ENCODE data around the gene THSD4.

The THSD4 gene

GRCh38 chr15:71328453-71328852 lies 213.2 kb downstream of the THSD4 start:
- no peak for DNase-seq (ENCODE audit: low read depth, low spot score)

DNA sequence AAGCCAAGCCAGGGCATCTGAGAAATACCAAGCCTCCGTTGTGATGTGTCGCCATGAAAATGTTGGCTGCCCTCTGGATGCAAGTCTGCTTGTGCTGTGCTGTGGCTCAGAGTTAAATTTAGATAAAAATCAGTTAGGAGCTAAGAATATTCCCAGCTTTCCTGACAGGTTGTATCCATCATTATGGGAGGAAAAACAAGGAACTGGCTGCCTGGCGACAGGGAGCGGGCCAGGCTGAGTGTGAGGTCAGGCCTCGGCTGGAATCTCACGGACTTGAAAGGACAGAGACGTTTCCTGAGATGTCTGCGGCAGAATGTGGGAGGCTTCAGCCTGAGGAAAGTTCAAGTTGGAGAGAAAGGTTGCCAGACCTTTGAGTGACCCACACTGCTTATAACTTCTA lies 213.8 kb downstream of the THSD4 start:
- DNase-seq (ENCODE audit: low read depth, low spot score): no peak

GRCh38 chr15:71329497-71330260 lies 214.4 kb downstream of the THSD4 start:
- DNase-seq (ENCODE audit: low read depth, low spot score): no peak

GRCh38 chr15:71330638-71331162 lies 215.4 kb downstream of the THSD4 start:
- DNase-seq (ENCODE audit: low read depth, low spot score): no peak

- no peak for DNase-seq (ENCODE audit: low read depth, low spot score)
Observed at GRCh38 chr15:71331173-71331572, 215.9 kb downstream of the THSD4 start.

DNA sequence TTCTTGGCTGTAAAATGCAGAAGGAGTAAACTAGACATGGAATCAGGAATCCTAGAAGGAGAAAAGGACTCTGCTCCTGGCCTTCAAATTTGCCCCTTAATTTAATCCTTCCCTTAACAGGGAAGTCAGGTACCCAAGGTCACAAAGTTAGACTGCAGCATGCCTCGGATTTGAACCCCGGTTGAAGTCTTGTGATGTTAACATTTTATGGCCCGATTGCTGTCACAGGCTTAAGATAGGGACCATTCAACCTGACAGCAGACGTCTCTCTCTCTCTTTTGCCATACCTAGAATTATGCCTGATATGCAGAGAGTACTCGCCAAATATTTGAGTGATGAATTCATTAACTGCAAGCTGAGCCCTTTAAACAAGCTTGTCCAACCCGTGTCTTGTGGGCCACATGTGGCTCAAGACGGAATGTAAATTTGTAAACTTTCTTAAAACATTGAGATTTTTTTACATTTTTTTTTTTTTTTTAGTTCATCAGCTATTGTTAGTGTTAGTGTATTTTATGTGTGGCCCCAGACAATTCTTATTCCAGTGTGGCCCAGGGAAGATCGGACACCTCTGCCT lies 217.2 kb downstream of the THSD4 start:
- DNase-seq (ENCODE audit: low read depth, low spot score): no peak

- no peak for DNase-seq (ENCODE audit: low read depth, low spot score)
Observed at GRCh38 chr15:71333136-71333700, 217.9 kb downstream of the THSD4 start.

- DNase-seq (ENCODE audit: low read depth, low spot score): no peak
Observed at GRCh38 chr15:71333839-71334238, 218.6 kb downstream of the THSD4 start.

- DNase-seq (ENCODE audit: low read depth, low spot score): no peak
Observed at GRCh38 chr15:71334434-71334833, 219.2 kb downstream of the THSD4 start.

GRCh38 chr15:71334873-71335272 lies 219.6 kb downstream of the THSD4 start:
- DNase-seq (ENCODE audit: low read depth, low spot score): no peak

DNA sequence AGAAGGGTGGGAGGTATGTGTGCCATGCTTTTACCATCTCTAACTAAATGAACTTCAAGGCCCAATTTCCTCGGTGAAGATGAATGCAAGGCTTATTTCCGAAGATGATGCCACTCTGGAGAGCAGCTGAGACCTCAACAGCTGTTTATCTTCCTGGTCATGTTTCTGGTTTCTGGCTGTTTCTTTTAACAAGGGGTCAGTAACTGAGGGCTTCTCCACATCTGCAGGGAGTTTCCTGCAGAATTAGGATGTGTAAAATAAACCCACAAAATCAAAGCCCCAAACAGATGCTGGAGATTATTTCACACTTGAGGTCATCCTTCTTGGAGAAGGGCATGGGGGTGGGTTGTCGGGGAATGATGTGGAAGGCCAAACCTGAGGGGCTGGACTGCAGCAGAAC lies 220.3 kb downstream of the THSD4 start:
- no peak for DNase-seq (ENCODE audit: low read depth, low spot score)

DNA sequence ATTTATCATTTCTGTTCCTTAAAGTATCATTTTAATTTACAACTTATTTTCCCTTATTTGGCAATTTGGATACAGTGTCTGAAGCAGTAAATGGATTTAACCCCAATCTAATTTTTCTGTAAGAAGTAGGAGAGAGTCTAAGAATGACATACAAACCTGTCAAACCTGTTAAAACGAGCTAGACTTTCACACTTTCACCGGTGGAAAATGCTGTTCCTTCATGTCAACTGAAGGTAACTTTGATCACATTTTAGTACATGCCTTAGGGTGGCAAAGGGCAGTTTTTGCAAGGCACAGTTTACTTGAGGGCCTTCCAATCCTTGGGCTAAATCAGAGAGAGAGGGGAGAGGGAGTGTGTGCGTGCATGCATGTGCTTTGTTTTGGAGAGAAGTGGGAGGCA lies 221.4 kb downstream of the THSD4 start:
- DNase-seq (ENCODE audit: low read depth, low spot score): no peak

- DNase-seq (ENCODE audit: low read depth, low spot score): peak; percentile 71
Observed at GRCh38 chr15:71337197-71337845, 222.1 kb downstream of the THSD4 start.

- DNase-seq (ENCODE audit: low read depth, low spot score): no peak
Observed at GRCh38 chr15:71338265-71338664, 223.0 kb downstream of the THSD4 start.

DNA sequence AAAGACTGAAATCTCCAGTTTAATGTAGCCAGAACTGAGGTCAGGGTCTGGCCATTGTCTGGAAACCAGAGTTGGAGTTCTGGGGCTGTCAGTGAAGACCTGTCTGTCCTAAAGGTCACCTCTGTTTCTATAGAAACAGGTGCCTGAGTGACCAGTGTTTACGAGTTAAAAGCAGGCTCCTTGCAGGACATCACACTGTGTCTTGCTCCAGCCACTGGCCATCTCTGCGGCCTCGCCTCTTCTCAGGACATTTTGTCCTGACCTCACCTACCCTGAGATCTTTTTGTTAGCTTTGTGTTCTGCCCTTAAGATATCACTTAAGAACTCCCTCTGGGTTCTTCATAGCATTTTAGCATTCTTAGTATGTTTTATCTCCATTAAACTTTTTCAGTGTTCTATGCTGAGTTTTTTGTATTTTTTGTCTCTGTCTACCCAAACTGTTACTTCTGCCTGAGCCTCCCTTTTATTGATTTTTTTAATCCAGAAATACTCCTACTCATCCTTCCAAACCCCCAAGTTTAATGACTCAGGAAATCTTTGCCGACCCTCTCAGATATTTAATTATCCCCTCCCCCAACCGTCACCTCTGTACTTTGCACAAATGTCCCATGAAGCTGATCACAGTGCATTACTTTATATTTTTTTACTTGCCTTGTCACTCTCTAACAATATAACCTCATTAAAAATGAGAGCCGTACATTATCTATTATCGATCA lies 223.7 kb downstream of the THSD4 start:
- DNase-seq (ENCODE audit: low read depth, low spot score): no peak

GRCh38 chr15:71341811-71342550 lies 226.7 kb downstream of the THSD4 start:
- no peak for DNase-seq (ENCODE audit: low read depth, low spot score)

DNA sequence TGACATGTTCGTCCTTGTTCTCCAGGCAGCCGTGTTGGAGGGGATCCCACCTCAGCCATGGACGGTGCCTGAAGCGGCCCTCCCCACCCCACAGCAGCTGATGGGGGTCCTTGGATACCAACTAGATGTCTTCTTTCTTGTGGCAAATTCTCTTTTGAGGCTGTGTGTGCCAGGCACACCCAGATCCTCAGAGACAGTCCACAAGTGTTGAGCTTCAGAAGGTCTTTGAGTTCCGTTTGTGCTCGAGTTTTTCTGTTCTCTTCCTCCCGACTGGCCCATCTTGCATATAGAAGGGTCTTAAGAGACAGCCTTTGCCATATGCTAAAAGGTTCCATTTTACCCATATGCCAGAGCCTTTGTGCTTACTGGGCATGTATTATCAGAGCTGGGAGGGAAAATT lies 227.4 kb downstream of the THSD4 start:
- no peak for DNase-seq (ENCODE audit: low read depth, low spot score)

DNA sequence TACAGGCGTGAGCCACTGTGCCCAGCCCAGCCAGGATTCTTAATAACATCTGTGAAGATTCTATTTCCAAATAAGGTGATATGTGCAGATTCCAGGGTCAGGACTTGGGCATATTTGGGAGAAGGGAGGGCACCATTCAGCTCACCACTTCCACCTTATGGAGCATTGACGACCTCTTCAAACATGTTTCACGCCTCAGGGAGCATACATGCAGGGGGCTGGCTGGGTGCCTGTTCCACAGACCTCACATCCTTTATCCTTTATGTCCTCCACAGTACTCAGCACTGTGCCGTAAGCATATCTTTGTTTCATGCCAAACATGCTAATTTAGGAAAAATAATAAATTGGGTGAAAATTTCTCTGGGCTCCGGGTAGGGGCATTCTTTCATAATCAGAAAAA lies 229.0 kb downstream of the THSD4 start:
- no peak for DNase-seq (ENCODE audit: low read depth, low spot score)

GRCh38 chr15:71345186-71345585 lies 229.9 kb downstream of the THSD4 start:
- no peak for DNase-seq (ENCODE audit: low read depth, low spot score)

DNA sequence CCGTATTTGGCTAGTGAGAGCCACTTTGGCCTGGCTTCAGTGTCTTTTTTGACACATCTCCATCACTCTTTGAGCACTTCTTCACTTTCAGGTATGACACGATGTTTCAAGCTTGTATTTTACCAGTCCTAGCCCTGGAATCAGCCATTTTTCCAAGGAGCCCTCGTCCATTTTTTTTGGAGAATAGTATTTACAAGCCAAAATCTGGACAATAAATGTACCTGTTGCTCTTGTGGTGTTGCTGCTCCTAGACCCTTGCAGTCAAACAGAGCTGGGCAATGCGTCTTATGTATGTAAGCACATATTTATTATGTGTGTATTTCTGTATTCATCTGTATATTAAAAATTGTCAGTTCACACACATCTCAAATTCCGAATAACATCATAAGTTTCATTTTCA lies 231.2 kb downstream of the THSD4 start:
- no peak for DNase-seq (ENCODE audit: low read depth, low spot score)

GRCh38 chr15:71348597-71348996 lies 233.3 kb downstream of the THSD4 start:
- no peak for DNase-seq (ENCODE audit: low read depth, low spot score)
